CD4-positive, alpha-beta T cell treated with Interferon gamma for 1 hour (primary cell): ENCODE measurements around the gene ZFYVE27.

Source experiments
- DNase-seq: peaks from one replicate; pipeline ENCODE4 v3.0.0-alpha.2; 2020

Gene ZFYVE27

DNA sequence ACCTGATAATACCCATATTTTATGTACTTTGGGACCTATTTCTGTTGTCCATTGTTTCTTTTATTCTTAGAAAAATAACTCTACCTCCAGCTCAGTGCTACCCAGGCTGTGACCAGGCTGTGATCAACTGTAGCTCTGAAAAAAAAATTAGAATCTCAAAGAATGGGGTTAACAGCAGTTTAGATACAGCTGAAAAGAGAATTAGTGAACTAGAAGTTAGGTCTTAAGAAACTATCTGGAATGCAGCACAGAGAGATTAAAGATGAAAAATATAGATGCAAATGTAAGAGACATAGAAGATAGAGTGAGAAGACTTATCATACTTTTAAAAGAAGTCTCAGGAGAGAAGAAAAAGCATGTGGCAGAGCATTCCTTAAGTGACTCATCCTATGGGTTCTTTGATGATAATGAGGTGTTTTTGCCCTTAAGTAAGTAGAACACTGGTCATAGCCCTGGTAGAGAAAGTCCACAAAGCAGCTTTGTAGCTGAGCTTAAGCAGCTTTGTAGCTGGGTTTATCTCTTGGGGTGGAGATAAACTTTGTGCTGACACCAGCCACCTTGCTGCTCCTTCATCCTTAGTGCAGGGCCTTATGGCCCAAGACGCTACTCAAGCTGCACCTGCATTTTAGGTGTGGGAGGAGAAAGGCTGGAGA, 62.2 kb downstream of the ZFYVE27 start:
- no peak for DNase-seq

DNA sequence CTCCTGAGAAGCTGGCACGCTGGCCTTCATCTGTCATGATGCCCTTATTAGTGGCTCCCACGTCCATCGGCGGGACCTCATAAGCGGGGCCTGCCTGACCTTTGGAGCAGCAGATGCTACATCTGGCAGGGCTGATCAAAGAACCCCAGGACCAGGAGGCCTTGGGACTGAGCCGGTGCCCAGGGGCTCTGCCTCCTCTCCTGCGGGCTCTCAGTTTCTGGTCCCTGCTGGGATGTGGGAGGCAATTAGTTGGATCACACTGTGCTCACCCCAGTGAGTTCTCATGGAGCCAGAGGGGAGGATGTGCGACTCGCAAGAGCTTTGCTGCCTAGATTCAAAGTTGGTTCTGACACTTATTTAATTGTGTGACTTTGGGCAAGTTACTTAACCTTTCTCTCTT, 63.5 kb downstream of the ZFYVE27 start:
- DNase-seq: no peak

DNA sequence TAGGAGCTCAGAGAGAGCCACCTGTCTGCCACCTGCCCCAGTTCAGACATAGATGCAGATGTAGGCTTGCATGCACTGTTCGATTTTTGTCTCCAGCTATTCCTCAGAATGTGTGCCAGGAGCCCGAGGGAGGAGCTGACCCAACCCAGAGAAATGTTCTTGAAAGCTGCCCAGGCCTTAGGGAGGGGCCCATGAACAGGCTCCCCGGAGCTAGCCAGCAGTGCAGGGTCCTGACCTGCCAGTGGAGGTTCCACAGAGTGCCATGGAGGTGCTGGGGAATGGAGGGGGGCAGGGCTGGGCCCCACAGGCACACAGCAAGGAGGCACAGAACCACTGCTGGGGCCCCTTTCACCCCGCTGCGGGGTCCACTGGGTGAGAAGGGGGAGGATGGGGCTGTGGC, 64.5 kb downstream of the ZFYVE27 start:
- no peak for DNase-seq

DNA sequence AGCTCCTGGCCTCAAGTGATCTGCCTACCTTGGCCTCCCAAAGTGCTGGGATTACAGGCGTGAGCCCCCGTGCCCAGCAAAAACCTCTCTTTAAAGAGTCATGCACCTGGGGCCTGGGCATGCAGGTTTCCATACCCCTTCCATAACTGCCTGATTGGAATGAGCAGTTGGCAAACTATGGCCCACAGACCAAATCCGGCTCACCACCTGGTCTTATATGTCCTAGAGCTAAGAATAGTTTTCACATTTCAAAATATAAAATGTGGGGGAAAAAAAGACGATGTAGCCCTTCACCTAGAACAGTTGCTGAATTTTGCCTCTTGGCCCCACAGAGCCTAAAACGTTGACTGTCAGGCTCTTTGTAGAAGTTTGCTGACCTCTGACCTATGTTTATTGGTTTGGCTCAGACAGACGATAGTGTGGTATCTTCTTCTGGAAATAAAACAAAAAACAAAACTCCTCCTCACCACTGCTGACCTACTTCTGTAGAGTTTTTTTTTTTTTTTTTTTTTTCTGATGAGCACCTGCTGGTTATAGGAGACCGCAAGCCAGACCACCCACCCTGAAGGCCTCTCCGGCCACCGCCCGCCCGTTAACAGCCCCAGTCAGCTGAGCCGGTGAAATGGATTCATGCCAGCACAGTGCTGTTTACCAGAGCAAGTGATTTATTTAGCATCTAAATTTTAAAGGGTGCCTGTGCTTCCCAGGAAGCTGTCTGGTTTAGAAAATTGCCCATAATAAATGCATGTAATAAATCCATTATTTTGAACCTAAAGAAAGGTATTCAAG, 68.4 kb downstream of the ZFYVE27 start:
- no peak for DNase-seq

DNA sequence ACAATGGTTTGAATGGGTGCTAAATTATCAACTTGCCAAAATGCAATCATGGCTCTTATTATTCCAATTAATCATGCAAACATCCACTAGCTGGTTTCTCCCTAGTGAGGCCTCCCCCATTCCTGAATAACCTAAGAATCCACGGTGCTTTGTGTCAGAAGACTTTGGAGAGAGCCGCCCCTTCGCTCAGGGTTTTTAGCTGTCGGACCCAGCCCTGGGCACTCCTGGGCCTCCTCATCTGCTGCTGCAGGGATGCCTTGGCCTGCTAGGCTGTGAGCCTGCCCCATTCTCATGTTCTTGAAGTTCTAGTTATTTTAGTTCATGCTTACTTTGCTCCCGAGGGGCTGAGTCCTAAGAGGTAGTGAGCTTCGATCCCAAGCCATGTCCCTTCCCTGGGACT, 69.0 kb downstream of the ZFYVE27 start:
- no peak for DNase-seq

DNA sequence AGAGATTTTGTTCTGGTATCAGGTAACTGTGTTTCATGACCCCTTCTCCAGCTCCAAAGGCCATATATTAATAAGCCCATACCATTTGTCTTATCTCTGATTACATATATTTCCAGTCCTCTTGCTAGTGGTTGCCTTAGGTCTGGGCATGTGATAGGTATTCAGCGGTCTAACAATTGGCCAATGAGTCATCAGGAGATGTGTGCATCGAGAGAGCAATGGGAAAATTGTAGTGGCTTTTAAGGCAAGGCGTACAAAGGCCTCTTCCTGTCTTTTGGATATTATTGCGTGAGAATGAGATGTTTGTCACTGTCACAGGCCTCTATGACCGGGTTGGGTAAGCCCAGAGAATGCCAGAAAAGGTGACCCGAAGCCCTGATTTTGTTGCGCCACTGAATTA, 73.5 kb downstream of the ZFYVE27 start:
- DNase-seq: no peak
